Measurements from ENCODE around the gene LRP6. TPM values are rescaled to one million over a fixed set of nuclear protein-coding genes. Genes with fewer than 3 reads are reported as not detected.

LRP6 gene
- total and polyA plus RNA-seq, 10 of the 15 experiments (the other 5 are each of a cell fraction or from before 2014, with no cell fraction given): 1.5 to 14.9 (median 6.1) TPM

GRCh38 chr12:12272869-12273268 is 6.0 kb upstream of the LRP6 start:
- Histone ChIP-seq H3K36me3 (ENCODE audit: control insufficient read depth in 2 of 2, insufficient read depth in 2 of 2, low read length in 1 of 2) (no peaks in the 10 kb centered on the region), H2AFZ (ENCODE audit: control insufficient read depth, low read depth, low read length) (no peak overlapping the region), H3K9ac (ENCODE audit: control insufficient read depth, insufficient read depth, low read length) (no peak overlapping the region), H3K27ac (ENCODE audit: control insufficient read depth, insufficient read depth) (no peak overlapping the region), H3K9me3 (replicated peaks; ENCODE audit: control insufficient read depth, insufficient read depth, low read length) (no peaks in the 10 kb centered on the region), H3K4me3 (no peak overlapping the region), H3K4me1 (ENCODE audit: control insufficient read depth, insufficient read depth, low read length) (no peaks in the 10 kb centered on the region), H3K4me2 (ENCODE audit: control insufficient read depth, insufficient read depth) (no peak overlapping the region), H3K79me2 (ENCODE audit: control insufficient read depth, insufficient read depth, low read length) (no peaks in the 10 kb centered on the region), H3K27me3 (replicated peaks in 1 of 2; ENCODE audit: control insufficient read depth in 2 of 2, insufficient read depth in 2 of 2, low read length in 1 of 2) (no peaks in the 10 kb centered on the region), H4K20me1 (ENCODE audit: control insufficient read depth, insufficient read depth) (no peaks in the 10 kb centered on the region)
- no peak for FAIRE-seq
- TF ChIP-seq MYB (IDR thresholded peaks at IDR 0.05; ENCODE audit: borderline replicate concordance, low read depth, low read length) (no peak), CBX5 (IDR thresholded peaks at IDR 0.05; ENCODE audit: low read depth) (no peak), BACH1 (IDR thresholded peaks at IDR 0.05; ENCODE audit: borderline replicate concordance) (no peak), CBFB (IDR thresholded peaks at IDR 0.05; ENCODE audit: low read depth) (no peak), EZH2 (IDR thresholded peaks at IDR 0.05; ENCODE audit: borderline replicate concordance, control insufficient read depth, low read depth, low read length) (no peak), RAD21 (IDR thresholded peaks at IDR 0.05; ENCODE audit: insufficient read depth, low read depth, low read length) (no peak), BMI1 (IDR thresholded peaks at IDR 0.05; ENCODE audit: borderline replicate concordance) (no peak), POLR2AphosphoS2 (IDR thresholded peaks at IDR 0.05; ENCODE audit: low read depth, low read length) (no peak), ZNF622 (IDR thresholded peaks at IDR 0.05) (no peak)
- TF ChIP-seq, protein P1, sequence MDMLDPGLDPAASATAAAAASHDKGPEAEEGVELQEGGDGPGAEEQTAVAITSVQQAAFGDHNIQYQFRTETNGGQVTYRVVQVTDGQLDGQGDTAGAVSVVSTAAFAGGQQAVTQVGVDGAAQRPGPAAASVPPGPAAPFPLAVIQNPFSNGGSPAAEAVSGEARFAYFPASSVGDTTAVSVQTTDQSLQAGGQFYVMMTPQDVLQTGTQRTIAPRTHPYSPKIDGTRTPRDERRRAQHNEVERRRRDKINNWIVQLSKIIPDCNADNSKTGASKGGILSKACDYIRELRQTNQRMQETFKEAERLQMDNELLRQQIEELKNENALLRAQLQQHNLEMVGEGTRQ (IDR thresholded peaks at IDR 0.05; ENCODE audit: borderline replicate concordance, low read depth, low read length): no peak
- TF ChIP-seq, protein P2, sequence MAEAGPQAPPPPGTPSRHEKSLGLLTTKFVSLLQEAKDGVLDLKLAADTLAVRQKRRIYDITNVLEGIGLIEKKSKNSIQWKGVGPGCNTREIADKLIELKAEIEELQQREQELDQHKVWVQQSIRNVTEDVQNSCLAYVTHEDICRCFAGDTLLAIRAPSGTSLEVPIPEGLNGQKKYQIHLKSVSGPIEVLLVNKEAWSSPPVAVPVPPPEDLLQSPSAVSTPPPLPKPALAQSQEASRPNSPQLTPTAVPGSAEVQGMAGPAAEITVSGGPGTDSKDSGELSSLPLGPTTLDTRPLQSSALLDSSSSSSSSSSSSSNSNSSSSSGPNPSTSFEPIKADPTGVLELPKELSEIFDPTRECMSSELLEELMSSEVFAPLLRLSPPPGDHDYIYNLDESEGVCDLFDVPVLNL (IDR thresholded peaks at IDR 0.05; ENCODE audit: low read depth, low read length): no peak
- TF ChIP-seq, protein P3, sequence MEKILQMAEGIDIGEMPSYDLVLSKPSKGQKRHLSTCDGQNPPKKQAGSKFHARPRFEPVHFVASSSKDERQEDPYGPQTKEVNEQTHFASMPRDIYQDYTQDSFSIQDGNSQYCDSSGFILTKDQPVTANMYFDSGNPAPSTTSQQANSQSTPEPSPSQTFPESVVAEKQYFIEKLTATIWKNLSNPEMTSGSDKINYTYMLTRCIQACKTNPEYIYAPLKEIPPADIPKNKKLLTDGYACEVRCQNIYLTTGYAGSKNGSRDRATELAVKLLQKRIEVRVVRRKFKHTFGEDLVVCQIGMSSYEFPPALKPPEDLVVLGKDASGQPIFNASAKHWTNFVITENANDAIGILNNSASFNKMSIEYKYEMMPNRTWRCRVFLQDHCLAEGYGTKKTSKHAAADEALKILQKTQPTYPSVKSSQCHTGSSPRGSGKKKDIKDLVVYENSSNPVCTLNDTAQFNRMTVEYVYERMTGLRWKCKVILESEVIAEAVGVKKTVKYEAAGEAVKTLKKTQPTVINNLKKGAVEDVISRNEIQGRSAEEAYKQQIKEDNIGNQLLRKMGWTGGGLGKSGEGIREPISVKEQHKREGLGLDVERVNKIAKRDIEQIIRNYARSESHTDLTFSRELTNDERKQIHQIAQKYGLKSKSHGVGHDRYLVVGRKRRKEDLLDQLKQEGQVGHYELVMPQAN (conservative IDR thresholded peaks at IDR 0.05): no peak
- POLR2A ChIA-PET: no interaction called here
- SMC1A ChIA-PET (ENCODE audit: uncharacterized antibody, unreplicated experiment): no interaction called here
- in situ Hi-C loops (cut with MboI): no loop called here
- RAD21 ChIA-PET (ENCODE audit: unreplicated experiment): no interaction called here
- CTCF ChIA-PET: no interaction called here
- BruUV-seq (replicated peaks): no TSS peak
- ATAC-seq: no peak
- intact Hi-C loops (cut with micrococcal nuclease; ENCODE audit: unreplicated experiment): no loop called here
- no peak for DNase-seq (ENCODE audit: low read depth, low spot score)

Measured in GM12878 (cell line).